GM21528 (cell line): ENCODE measurements around the gene AXL.
"Not testable (repeated sequence)": the region's sequence is repeated elsewhere in the genome, so short reads cannot be mapped to it uniquely, and the experiment has no call there.

Source experiments
- ATAC-seq: cut with Tn5 transposase; IDR thresholded peaks from one replicate; pipeline ENCODE4 v1.9.1; 2021; ENCODE audit warnings: mild to moderate bottlenecking, moderate library complexity; ENCODE audit not compliant: unreplicated experiment, low FRiP score

Gene AXL

DNA sequence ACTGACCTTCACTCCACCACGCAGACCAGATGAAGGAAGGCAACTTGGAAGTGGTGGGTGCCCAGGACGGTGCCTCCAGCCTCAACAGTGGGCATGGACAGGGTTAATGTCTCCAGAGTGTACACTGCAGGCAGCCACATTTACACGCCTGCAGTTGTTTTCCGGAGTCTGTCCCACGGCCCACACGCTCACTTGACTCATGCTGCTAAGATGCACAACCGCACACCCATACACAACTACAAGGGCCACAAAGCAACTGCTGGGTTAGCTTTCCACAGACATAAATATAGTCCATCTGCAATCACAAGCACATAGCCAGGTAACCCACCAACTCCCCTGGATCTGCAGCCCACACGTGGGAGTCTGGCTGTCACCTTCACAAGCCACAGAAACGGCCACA, 12.6 kb upstream of the AXL start:
- ATAC-seq: no peak

DNA sequence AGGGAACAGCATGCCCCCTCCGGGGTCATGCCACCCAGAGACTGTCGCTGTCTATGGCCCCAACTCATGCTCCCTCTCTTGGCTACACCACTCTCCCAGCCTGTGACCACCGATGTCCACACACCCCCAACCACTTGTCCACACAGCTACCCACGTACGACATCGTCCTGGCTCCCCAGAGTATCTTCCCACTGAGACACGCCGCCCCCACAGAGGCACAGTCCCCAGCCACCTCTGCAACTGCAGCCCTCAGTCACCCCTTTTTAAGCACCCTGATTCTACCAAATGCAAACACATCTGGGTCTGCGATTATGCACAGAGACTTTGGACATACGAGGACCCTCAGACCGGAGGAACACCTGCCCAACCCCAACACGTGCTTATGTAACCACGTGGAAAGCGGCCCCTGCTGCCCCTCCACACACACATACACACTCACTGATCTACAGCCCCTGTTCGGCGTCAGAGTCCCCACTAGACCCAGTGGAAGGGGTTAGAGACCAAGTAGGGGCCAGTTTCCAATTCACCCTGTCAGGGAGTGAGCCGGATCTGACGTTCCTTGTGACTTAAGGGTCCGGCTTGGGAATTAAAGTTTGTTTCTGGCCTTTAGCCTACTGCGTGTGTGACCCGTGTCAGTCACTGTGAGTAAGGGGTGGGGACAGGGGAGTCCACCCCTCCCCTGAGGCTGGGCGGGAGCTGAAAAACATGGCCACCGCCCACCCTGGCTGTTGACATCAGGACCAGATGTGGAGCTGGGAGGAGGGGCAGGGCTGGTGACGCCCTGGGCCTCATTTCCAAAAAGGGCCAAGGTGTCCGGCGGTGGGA, 11.9 kb upstream of the AXL start:
- no peak for ATAC-seq

DNA sequence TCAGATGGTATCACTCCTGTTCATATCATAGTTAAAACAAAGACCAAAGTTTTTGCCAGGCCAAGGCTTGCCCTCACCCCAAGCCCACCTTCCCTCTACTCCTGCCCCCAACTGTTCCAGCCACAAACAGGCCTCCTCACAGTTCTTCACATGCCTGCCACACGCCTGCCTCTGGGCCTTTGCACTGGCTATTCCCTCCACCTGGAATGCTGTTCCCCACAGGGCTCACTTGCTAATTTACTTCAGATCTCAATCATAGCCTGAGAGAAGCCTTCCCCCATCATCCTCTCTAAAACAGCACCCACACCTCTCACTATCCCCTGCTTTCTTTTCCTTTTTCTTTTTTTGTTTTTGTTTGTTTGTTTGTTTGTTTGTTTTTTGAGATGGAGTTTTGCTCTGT, 4.9 kb upstream of the AXL start:
- no peak for ATAC-seq

DNA sequence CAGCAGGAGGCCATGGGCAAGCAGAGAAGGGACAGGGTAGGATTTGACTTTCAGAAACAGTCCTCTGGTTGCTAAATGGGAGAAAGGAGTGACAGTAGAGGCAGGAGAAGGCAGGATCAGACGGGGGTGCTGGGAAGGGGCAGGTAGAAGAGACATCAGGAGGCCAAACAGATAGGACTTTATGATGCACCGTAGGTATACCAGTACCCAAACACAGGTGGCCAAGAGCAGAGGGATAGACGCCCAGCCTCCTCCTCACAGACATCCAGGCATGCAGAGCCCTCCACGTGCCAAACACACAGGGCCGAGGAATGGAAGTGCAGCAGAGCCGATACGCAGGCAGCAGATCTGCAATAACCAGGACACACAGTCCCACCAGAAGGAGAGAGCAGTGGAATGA, 1.3 kb upstream of the AXL start:
- no peak for ATAC-seq

DNA sequence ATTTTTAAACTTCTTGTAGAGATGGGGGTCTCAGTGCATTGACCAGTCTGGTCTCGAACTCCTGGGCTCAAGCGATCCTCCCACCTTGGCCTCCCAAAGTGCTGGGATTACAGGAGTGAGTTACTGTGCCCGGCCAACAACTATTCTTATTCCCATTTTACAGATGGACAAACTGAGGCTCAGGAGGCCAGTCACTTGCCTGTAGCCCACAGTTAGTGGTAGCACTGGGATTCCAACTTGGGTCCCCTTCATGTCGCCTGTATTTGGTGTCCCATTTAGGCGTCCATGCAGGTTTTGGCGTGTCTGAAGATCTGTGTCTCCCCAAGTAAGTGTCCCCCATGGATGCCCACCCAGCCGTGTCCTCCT, 791 bp upstream of the AXL start:
- no peak for ATAC-seq

DNA sequence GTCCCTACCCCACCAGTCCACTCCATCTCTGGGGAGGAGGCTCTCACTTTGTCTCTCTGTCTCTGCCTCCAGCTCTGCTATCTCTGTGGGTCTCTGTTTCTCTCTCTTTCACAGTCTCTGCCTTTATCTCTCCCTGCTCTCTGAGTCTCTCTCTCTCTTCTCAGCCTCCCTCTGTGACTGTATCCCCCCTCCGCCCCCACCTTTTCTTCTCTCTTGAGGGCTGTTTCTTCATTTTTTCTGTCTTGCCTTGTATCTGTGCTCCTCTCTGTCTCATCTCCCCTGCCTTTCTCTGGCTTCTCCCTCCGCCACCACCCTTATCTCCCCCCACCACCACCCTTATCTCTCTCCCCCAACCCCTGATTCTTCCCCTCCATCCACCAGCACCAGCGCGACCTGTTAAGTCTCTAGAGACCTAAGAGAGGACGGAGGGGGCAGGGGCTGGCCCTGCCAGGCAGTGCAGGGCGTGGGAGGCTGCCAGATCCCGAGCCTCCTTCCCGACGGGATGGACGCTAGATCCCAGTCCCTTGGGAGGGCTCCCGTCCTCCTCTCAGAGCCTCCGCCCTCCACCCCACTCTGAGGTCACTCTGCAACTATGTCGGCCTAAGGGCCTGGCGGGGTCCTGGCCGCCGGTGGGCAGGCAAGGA, 1.0 kb downstream of the AXL start:
- ATAC-seq: no peak

DNA sequence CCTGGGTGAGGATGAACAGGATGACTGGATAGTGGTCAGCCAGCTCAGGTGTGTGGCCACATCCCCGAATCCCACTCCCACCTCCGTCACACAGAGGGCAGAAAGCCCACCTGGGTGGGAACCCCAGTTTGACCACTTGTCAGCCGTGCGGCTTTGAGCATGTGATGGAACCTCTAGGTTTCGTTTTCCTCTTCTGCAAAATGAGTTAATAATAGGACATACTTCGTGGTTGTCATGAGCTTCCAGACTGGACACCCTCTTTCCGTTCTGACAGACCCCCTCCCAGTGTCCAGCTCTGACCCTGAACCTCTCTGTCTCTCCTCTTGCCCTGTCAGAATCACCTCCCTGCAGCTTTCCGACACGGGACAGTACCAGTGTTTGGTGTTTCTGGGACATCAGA, 1.8 kb downstream of the AXL start:
- no peak for ATAC-seq

DNA sequence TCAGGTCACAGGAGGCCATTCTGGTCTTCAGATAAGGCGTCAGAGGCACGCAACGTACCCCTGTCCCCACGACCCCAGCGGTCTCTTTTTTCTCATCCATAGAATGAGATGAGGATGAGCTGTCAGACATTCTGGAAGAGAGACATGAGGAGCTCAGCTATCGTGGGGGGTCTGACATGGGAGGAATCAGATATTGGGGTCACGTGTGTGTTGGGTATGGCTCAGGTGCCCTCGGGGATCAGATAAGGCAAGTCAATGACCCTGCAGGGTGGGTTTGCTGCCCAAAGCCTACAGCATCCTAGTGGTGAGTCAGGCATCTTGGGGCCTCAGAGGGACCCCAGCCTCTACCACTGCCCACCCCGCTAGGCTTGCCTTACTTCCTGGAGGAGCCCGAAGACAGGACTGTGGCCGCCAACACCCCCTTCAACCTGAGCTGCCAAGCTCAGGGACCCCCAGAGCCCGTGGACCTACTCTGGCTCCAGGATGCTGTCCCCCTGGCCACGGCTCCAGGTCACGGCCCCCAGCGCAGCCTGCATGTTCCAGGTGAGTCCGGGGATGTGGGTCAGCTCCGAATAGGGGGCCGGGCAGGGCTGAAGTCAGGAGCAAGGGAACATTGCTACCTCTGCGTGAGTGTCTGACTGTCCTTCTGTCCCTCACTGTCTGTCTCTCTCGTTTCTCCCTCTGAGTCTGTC, 2.6 kb downstream of the AXL start:
- no peak for ATAC-seq

DNA sequence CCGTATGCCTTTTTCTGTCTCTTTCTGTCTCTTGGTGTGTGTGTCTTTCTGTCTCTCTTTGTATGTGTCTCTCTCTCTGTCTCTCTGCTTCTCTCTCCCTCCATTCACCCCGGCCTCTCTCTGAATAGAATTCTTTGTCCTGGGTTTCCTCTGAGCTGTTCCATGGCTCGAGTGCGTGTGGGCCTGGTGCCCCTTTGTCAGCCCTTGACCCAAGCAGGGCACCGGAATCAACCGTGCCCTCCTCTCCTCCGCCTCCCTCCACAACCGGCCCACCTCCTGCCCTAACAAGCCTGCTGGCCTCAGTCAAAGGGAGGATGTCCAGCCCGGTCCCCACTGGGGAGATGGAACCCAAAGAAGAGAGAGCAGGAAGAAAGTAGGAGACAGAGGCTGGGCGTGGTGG, 3.2 kb downstream of the AXL start:
- no peak for ATAC-seq

DNA sequence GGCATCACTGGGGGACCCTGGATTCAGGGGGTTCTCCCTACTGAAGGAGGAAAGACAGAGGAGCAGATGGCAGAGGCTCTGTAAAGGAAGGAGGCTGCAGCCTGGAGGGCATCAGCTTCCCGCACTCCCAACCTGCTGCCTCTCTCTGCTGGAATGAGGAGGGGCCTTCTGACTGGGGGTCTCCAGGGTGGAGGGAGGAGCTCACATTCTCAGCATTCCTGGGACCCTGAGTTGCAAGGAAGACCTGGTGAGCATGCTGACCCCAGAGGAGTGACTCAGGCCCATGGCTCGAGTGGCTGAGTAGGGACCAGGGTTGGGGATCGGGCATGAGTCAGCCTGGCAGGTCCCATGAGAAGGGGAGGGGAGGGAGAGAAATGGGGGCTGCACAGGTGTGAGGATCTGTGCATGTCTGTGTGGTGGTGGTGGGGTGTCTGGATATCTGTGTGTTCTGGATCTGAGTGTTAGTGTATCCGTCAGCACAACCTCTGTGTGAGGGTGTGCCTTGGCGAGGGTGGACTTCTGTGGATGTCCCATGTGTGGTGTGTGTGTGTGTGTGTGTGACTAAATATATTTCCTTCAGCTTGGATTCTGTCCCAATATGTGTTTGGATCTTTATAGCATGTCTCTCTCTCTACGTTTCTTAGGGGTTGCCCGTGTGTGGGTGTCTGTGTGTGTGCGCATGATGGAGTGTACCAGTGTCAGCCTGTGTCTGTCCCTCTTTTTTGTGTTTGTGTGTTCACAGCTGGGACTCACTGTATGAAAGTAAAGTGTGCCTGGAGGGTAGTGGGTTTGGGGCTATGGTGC, 4.6 kb downstream of the AXL start:
- ATAC-seq: no peak

DNA sequence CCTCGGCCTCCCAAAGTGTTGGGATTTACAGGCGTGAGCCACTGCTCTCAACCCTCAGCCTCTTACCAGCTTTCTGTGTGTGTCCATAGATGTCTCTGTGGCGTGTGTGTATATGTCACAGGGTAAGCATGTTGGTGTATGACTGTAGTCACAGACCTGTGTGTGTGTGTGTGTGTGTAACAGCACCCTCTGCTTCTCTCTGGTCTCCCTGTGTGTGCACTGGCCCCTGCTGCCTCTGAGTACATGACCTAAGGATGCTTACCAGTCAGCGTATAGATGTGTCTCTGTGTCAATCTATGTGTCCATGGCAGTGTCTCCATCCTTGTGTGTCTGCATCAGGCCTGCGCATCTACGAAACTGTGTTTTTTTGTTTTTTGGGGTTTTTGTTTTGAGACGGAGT, 5.6 kb downstream of the AXL start:
- ATAC-seq: no peak

DNA sequence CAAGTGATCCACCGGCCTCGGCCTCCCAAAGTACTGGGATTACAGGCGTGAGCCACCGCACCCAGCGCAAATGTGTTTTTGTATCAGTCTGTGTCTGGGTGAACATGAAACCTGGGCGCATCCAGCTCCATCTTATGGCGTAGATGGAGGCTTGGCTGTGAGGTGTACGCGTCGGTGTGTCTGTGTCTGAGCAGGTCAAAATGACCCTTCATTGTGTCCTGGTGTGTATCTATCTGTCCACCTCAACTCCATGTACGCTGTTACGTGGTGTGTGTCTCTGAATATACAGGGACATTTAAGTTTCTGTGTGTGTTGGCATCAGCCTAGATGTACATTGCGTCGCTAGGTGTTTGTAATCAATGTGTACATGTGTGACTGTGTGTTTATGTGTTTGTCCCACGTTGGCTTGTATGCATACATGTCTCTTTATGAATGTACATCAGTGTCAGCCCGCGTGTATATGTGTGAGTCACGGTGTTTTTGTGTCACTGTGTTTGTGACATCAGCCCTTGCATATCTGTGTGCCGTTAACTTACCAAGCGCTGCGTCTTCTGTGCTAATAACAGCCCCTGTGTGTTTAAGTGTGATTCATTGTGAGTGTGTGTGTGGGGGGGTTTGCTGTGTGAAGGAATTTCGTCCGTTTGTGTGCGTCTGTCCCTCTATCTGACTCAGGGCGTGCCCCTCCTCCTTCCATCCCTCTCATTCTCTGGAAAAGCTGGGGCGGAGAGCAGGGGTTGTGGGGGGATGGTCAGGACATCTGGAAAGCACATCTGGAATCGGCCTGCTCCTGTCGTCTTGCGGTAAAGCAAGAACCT, 6.4 kb downstream of the AXL start:
- no peak for ATAC-seq

DNA sequence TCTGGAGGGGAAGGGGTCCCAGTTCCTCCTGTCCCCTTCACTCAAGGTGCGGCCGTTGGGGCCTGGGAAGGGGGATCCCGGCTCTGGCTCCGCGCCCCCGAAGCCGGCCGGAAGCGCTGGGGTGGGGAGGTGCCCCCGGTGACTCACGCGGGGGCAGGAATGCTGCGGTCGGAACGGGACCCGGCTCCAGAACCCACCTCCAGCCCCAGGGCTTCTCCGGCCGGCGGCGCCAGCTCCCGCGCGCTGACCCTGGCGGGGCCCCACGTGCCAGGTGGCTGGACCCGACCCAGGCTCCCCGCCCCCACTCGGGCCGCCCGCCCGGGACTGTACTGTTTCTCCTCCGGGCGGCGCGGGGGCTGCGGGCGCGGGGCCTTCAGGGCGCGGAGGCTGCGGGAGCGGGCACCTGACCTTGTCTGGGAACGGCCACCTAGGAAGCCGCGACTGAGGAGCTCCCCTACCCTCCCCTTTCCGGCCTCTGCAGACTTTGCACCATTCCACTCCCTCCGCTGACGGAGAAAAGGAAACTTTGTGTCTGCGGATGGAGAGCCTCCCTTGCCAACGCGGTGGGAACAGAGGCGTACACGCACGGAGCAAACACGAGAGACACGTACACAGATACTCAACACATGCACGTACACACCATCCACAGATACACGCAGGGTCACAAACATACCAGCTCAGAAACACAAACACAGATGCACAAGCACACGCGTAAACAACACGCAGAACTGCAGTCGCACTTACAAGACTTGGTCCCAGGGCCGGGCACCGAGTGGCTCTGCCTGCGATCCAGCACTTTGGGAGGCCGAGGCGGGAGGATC, 7.2 kb downstream of the AXL start:
- no peak for ATAC-seq

DNA sequence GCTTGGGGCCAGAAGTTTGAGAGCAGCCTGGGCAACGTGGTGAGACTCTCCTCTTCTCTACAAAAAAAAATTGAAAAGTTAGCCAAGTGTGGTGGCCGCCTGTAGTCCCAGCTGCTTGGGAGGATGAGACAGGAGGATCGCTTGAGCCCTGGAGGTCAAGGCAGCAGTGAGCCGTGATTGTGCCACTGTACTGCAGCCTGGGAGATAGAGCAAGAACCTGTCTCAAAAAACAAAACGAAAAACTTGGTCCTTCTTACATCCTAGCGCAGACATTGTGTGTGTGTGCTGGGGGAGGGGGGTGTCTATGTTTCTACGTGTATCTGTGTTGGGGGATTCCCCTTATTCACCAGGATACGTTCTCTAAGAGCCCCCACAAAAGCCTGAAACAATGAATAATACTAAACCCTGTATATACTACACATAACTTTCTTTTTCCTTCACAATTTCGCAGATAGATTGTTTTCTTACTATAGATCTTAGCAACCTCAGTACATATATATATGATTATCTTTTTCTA, 7.9 kb downstream of the AXL start:
- no peak for ATAC-seq

DNA sequence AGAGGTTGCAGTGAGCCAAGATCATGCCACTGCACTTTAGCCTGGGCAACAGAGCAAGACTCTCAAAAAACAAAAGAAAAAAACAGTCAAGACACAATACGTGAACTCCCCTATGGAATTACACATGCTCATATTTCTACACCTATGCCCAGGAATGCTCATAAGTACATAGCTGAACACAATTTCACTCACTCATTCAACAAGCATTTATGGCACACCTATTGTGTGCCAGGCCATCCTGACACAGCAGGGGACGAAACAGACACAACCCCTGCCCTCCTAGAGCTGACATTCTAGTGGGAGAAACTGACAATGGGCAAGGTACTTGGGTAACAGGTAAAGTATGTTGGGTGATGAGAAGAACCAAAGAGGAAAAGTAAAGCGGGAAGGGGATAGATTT, 9.5 kb downstream of the AXL start:
- no peak for ATAC-seq

DNA sequence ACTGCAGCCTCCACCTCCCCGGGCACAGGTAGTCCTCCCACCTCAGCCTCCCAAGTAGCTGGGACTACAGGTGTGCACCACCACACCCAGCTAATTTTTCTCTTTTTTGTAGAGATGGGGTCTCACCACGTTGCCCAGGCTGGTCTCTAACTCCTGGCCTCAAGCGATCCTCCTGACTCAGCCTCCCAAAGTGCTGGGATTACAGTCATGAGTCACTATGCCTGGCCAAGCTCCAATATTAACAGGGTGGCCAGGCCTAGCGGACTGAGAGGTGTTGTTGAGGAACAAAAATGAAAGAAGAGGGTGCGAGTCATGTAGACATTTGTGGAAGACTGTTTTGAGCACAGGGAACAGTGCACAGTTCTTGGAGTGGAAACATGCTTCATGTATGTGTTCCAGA, 10.3 kb downstream of the AXL start:
- not testable (repeated sequence) for ATAC-seq

DNA sequence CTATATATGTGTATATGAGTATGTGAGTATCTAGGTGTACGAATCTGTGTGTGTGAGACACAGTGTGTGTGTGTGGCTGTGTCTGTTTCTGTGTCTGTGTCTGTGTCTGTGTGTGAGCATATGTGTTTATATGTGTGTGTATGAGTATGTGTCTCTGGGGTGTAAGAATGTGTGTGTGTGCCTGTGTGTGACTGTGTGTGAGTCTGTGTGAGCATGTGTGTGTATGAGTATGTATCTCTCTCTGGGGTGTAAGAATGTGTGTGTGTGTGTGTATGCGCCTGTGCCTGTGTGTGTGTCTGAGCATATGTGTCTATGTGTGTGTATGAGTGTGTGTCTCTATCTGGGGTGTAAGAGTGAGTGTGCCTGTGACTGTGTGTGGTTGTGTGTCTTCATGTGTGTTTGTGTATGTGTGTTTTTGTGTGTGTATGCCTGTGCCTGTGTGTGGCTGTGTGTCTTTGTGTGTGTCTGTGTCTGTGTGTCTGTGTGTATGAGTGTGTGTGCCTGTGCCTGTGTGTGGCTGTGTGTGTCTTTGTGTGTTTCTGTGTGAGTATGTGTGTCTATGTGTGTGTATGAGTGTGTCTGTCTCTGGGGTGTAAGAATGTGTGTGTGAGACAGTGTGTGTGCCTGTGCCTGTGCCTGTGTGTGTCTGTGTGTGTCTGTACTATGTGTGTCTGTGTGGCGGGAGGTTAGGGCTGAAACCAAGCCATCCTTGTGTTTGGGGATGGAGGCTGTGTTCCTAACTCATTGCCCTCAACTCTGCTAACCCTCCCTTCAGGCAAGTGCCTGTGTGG, 11.2 kb downstream of the AXL start:
- no peak for ATAC-seq

DNA sequence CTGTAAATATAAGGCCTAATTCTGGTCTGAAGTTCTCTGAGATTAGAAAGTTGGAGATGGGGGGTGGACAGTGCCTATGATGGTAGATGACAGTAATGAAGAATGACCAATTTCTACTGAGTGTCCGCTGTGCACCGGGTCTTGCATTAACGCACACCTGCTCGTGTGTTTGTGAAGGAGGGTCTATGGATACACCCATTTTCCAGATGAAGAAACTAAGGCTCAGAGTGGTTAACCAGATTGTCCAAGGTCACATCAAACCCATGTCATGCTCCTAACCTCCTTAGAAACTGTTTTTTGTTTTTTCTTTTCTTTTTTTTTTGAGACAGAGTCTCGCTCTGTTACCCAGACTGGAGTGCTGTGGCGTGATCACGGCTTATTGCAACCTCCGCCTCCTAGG, 13.7 kb downstream of the AXL start:
- ATAC-seq: no peak
